NCI-H69 (cell line): ENCODE results near the gene TACR1.
"Not testable (repeated sequence)": the region's sequence is repeated elsewhere in the genome, so short reads cannot be mapped to it uniquely, and the experiment has no call there.

Source experiments
- DNase-seq: peaks from one replicate; lab custom pipeline; 2025; lab: John Stamatoyannopoulos, UW

TACR1 gene

GRCh38 chr2:75199428-75200011, at the start of gene TACR1:
Gene TACR1, minus strand, starts transcription at chr2:75199520. Its CDS starts 586 bp downstream, at chr2:75198934.
- DNase-seq, result peak; percentile 48

GRCh38 chr2:75248581-75248980, 49.3 kb upstream of the TACR1 start:
- DNase-seq, result not testable (repeated sequence)

- no peak for DNase-seq
Observed at GRCh38 chr2:75246441-75247167, 47.3 kb upstream of the TACR1 start.

- no peak for DNase-seq
Observed at GRCh38 chr2:75243219-75243618, 43.9 kb upstream of the TACR1 start.

DNA sequence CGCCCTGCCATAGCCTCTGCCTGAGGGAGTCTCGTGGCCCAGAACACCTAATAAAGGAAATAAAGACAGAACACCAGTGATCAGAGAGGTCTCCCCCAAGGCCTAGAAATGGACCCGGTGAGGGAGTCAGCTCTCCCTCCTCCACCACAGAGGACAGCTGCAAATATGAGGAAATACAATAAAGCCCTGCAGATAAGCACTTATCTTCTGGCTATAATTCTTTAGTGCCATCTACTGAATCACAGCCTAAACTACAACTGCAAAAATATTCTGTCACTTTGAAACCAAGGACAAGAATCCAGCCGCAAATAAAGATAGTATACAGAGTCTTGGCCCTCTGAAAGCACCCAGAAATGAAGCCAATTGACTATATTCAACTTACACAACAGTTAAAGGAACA, 42.4 kb upstream of the TACR1 start:
- DNase-seq, result peak; percentile 1

- no peak for DNase-seq
Observed at GRCh38 chr2:75238670-75239330, 39.5 kb upstream of the TACR1 start.

GRCh38 chr2:75237296-75237695, 38.0 kb upstream of the TACR1 start:
- no peak for DNase-seq

DNA sequence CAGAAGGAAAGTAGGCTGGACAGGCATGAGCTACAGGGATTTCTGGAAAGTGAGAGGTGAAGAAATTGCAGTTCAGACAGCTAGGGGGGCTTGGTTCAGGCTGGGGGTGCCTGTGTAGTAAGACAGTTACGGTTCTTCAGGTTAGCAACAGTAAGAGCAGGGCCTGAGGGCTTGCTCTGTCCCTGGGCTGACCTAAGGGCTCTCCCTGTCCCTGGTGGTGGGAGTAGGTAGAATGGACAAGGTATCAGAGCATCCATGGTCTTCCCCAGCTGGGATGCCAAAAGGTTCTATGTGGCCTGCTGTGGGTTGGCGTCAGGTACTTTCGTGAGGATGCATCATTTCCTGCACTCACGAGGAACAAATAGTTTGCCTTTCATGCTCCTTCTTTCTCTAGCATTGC, 34.6 kb upstream of the TACR1 start:
- DNase-seq, result no peak

DNA sequence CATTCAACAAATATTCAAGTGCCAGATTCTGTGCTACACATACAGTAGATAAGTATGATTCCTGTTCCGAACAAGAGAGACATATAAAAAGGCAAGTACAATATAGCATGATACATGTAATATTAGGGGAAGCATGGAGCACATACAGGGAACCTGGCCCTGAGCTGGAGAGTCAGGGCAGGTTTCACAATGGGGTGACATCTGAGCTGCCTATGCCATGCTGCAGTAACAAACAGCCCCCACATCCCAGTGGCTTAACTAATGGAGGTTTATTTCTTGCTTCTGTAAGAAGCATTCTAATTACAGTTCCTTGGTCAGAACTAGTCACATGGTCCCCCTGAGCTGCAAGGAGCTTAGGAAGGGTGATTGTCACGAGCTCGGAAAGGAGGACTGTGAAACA, 27.3 kb upstream of the TACR1 start:
- no peak for DNase-seq

DNA sequence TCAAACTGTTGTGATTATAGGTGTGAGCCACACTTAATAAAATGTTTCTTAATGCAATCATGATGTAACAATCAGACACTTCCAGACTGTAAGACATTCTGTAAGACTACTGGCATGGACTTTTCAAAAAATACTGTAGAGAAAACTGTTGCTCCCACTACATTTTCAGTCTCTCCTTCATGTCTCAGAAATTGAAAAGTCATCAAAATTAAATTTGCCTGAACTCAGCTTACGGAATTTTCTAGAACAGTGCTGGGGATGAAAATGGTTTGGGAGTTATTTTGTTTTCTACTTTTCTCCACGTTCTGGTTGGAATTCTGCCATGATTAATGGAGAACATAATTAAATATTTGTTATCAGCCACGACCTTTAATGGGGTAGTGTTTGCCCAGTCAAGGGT, 26.8 kb upstream of the TACR1 start:
- DNase-seq, result no peak

DNA sequence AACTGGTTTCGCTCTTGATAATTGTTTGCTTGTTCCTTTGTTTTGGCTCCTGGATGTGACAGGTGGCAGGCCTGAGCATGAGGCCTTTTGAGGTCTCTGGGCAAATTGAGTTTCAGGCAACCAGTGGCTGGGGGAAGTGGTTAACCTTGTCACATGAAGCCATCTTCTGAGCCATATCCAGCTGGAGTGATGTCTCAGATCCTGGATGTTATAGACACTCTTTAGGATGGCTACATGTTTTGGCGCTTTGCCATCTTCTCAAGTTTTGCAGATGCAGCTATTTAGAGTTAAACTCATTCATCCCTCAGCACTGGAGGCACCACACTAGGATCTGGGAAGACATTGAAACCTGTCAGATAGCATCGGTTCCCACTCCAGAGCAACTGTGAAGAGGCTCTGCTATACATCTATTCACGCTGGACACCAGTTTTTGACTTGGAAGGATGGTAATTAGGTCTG, 25.3 kb upstream of the TACR1 start:
- peak; percentile 0 for DNase-seq

DNA sequence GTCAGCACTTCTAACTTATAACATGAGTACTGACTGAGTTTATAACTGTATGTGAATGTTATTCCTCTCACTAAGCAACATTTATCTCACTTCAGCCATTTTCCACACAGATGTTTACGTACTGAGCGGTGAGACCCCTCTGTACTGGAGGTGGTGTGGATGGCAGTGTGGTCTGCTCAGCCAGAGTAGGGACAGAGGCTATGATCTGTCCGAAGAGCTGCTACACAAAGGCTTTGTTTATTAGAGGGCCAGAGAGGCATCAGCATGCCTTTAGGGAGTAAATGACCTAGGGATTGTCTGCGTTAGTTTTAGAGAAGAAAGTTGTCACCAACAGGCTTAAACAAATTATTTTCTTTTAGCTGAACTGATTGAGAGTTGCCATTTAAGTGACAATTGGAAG, 23.2 kb upstream of the TACR1 start:
- no peak for DNase-seq

- no peak for DNase-seq
Observed at GRCh38 chr2:75221862-75222261, 22.5 kb upstream of the TACR1 start.

DNA sequence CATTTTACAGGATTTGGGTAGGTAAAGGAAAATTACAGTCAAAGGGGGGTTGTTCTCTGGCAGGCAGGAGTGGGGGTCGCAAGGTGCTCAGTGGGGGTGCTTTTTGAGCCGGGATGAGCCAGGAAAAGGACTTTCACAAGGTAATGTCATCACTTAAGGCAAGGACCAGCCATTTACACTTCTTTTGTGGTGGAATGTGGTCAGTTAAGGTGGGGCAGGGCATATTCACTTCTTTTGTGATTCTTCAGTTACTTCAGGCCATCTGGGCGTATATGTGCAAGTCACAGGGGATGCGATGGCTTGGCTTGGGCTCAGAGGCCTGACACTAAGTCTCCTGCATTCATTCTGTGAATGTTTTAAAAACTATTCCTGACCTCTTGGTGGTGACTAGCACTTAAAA, 19.9 kb upstream of the TACR1 start:
- DNase-seq, result not testable (repeated sequence)

GRCh38 chr2:75211266-75211770, 12.0 kb upstream of the TACR1 start:
- DNase-seq, result no peak

DNA sequence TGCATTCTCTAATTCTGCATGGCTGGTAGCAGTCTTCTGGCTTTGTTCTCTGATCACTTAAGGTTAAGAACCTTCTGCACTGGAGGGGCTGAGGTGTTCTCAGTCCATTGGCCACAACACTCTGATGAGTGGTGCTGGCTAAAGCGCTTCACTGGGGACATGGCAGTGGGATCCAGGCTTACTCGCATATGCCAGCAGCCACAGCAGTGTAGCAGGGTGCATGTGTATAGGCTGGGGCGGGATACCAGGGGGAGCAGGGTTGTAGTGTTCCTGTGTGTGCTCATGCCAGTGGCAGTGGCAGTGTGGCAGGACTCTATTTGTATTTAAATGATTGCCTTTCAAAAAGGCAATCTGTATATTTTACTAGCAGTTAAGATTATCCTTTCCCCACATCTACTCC, 11.1 kb upstream of the TACR1 start:
- DNase-seq, result no peak

DNA sequence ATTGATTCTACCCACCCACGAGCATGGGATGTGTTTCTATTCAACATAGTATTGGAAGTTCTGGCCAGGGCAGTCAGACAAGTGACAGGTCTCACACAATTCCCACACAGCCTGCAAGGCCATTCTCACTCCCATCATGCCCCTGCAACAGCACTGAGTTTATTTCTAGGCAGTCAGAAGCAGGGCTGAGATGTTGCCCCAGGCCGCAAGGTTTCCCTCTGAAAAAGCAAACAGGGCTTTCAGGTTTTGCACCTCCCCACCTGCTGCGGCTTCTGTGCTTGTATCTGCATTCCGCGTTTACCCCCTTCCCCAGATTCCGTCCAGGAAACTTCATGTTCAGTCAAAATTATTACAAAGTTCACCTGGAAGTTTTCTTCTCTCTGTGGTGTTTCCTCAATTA, 9.4 kb upstream of the TACR1 start:
- DNase-seq, result no peak

GRCh38 chr2:75204833-75205232, 5.5 kb upstream of the TACR1 start:
- no peak for DNase-seq

DNA sequence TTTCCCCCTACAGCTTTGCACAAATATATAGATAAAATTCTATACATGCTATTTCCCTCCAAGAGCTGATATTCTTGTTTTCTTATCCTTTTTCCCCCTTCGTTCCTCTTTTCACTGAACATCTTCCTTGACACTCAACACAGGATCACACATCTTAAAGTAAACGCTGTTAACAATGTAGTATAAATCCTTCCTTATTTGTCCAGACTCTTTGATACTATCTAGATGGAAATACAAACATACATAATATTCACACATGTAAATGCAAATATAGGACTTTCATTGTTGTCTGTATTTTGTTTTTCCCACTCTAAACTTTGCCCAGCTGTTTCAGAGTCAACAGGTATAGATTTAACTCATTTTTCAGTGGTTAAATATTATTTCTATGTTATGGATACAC, 3.0 kb upstream of the TACR1 start:
- no peak for DNase-seq

DNA sequence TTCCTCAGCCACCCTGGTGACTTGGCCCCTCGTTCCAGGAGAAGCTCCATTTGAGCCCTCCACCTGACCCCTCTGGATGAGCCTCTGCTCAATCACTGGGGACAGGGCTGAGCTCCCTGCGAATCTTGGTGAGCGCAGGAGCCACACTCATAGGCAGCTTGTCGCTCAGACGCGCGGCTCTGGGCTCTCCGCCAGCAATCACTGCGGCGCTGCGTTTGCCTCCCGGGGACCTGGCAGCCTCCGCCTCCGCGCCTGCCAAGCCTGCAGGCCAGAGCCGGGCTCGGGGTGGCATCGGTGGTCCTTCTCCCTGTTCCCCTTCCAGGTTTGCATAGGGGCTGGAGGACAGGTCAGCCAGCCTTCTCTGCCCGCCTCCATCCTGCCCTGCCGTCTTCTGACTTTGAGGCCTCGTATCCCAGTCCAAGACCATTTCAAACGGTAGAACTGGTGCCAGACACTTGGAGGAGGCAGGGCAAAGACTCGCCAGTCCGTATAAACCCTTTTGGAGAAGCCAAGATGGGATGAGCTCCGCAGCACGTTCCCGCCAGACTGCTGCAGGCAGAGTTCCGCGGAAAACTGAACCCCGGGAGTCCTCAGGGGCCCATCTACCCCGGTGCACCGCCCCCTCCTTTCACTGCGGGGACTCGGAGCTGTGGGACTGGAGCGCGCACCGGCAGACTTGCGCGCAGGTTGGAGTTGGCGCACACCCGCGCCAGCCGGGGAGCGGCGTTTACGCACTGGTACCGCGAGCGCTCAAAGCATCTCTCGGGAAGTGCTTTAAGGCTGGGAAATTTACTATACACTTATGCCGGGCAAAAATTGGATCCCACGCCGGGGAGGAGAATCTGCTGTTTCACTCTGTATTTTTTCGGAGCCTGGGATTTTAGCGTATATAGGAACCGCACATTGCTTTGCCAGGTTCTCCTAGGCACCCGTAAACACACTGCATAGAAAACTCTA, 1.1 kb upstream of the TACR1 start:
- peak; percentile 70 for DNase-seq

DNA sequence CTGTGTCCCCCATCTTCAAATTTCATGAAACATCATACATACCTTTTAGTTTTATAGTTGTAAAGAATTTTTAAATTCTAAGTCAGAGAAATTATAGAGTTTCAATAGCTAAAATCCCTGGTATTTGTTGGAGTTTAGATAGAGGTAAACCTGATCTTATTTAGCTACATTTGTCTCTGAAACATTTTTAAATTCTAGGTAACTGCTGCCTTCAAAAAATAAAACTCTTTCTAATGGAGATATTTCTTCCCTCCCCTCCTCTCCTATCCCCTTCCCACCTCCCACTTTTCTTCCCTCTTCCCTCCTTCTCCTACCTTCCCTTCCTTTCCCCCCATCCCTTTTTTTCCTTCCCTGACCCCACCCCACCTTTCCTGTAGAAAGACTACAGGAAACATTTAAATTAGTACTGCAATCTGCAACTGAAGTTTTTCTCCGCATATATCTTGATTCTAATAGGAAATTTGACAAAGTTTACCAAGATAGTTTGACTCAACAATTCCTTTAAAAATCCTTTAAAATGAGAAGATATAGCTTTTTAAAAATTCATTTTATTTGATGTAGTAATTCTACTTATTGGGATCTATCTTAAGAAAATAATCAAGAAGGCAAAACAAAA, 4.1 kb downstream of the TACR1 start:
- no peak for DNase-seq
